Transverse colon (tissue), 4 donors: ENCODE measurements around the gene LAMP5. TPM values are rescaled to one million over a fixed set of nuclear protein-coding genes. Genes with fewer than 3 reads are reported as not detected.

Source experiments
- DNase-seq: peaks from one replicate; pipeline ENCODE4 v3.0.0-alpha.2; 2019
- H3K27ac ChIP-seq, 4 donors: fragments of 200-600 bp; sonication (generic); 2 replicates each; pipeline ENCODE4 v1.5.1; 2016 to 2018; ENCODE audit warnings: inconsistent platforms in 4 of 4
- H3K27me3 ChIP-seq: fragments of 200-600 bp; sonication (generic); 2 replicates; pipeline ENCODE4 v1.5.1; 2017; ENCODE audit warnings: inconsistent platforms
- H3K36me3 ChIP-seq, 4 donors: fragments of 200-600 bp; sonication (generic); 2 replicates each; pipeline ENCODE4 v1.5.1; 2017 to 2019; ENCODE audit warnings: inconsistent platforms in 4 of 4
- H3K4me1 ChIP-seq, 4 donors: fragments of 200-600 bp; sonication (generic); 2 replicates each; pipeline ENCODE4 v1.5.1; 2017 to 2020; ENCODE audit warnings: inconsistent platforms in 4 of 4
- H3K4me3 ChIP-seq, 4 donors: fragments of 200-600 bp; sonication (generic); 1 replicate in 1 of 4; 2 replicates in 3 of 4; pipeline versions ENCODE4 v1.5.1 to v1.6.1; 2017 to 2019; ENCODE audit warnings: inconsistent platforms in 4 of 4
- H3K9me3 ChIP-seq, 2 donors: fragments of 200-600 bp; sonication (generic); 2 replicates each; pipeline ENCODE4 v1.5.1; 2017 to 2019; ENCODE audit warnings: inconsistent platforms in 2 of 2
- EP300 ChIP-seq: sonication (generic); formaldehyde crosslinking; IDR thresholded peaks from one replicate; pipeline ENCODE4 v1.6.1; 2017; ENCODE audit warnings: antibody characterized with exemption, low read depth
- POLR2A ChIP-seq: fragments of 450-650 bp; IDR thresholded peaks from one replicate; pipeline ENCODE4 v1.6.1; 2016; ENCODE audit warnings: antibody characterized with exemption, mild to moderate bottlenecking, moderate library complexity
- POLR2AphosphoS5 ChIP-seq, 3 donors: sonication (generic); formaldehyde crosslinking; IDR thresholded peaks; one replicate each; pipeline ENCODE4 v1.6.1; 2016; ENCODE audit warnings: antibody characterized with exemption in 3 of 3
- WGBS, 2 donors: methylation state at CpG; one replicate each; pipeline ENCODE4 v1.1.5; 2018; ENCODE audit warnings: low coverage in 1 of 2; 5-methylcytosine and 5-hydroxymethylcytosine counted together
- in situ Hi-C, 4 donors: fragments of 200-750 bp; cut with MboI; loops; one replicate each; pipeline versions ENCODE4 v1.15.0 to v1.15.1; 2017; ENCODE audit warnings: low sequenced_read_pairs in 3 of 4, low pct_ligation_motif_present in 1 of 4, low pct_unique_long_range_greater_than_20kb in 1 of 4
- intact Hi-C: fragments of 100-400 bp; cut with DNase I; formaldehyde crosslinking; loops from one replicate; pipeline ENCODE4 v1.15.1; 2023; ENCODE audit warnings: low total_unique reads
- total RNA-seq, 4 donors: library from RNA; depleted of rRNA; stranded (reverse); fragments of >200 nt; gene quantifications; one replicate each; pipeline ENCODE4 v1.1.0, GENCODE V29; 2016
- TF ChIP-seq, protein P1 (sequence below), 5 experiments: fragments of 200-600 bp in 3 of 5; fragments of 450-650 bp in 2 of 5; sonication (generic) in 3 of 5; IDR thresholded peaks; 1 replicate in 2 of 5; 2 replicates in 3 of 5; pipeline ENCODE4 v1.5.1; 2016 to 2017; ENCODE audit warnings: antibody characterized with exemption in 5 of 5, inconsistent platforms in 3 of 5, mild to moderate bottlenecking in 2 of 5, moderate library complexity in 1 of 5

LAMP5 gene
- total RNA-seq, 4 donors from 2014 or later, result 0.32 TPM; not detected in 3

DNA sequence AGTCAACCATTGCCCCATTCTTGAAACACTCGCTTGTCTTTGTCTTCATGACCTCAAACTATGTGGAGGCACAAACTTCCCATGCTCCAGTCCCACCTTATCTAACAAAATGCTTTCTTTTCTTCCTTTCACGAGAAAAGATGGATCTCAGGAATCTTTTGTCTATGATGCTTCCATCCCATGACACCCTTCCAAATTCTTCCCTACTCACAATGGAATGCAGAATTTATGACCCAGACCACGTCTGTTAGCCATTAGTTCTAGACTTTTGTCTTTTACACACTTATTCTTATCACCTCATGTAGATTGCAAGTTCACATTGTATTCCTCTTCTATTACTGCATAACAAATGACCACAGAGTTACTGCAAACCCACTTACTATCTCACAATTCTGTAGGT lies 24.2 kb upstream of the LAMP5 start:
- Histone ChIP-seq H3K27me3 (no peaks in the 10 kb centered on the region), H3K4me3 (no peak overlapping the region), H3K36me3 (no peaks in the 10 kb centered on the region), H3K4me1 (no peaks in the 10 kb centered on the region), H3K27ac (no peak overlapping the region), H3K9me3 (no peaks in the 10 kb centered on the region)
- intact Hi-C loops (no loop called here), in situ Hi-C loops (no loop called here)
- DNase-seq, result no peak
- 63 to 74% methylated on average over 3 of the region's 3 CpGs for WGBS, 2 donors
- TF ChIP-seq POLR2A, result no peak

DNA sequence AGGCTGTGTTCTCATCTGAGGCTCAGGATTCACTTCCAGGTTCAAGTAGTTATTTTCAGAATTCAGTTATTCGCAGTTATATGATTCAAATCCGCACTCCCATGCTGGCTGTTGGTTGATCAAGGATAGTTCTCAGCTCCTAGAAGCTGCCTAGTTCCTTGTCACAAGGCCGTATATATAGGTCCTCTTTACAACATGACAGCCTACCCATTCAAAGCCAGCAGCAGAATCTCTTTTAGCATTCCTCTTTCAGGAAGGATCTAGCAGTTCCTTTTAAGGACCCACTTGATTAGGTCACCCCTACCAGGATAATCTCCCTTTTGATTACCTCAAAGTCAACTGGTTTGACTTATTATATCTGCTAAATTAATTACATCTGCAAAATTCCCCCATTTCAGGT lies 23.8 kb upstream of the LAMP5 start:
- H3K4me1 ChIP-seq, result no peaks in the 10 kb centered on the region
- H3K4me3 ChIP-seq, result no peak overlapping the region
- 87 to 100% methylated on average over 1 to 3 of the region's 3 CpGs for WGBS, 2 donors
- in situ Hi-C loops, result no loop called here
- no peaks in the 10 kb centered on the region for H3K27me3 ChIP-seq
- no peaks in the 10 kb centered on the region for H3K36me3 ChIP-seq
- H3K27ac ChIP-seq, result no peak overlapping the region
- TF ChIP-seq POLR2AphosphoS5 (IDR thresholded peaks at IDR 0.05) (no peak), POLR2A (no peak), EP300 (no peak)
- TF ChIP-seq, protein P1, sequence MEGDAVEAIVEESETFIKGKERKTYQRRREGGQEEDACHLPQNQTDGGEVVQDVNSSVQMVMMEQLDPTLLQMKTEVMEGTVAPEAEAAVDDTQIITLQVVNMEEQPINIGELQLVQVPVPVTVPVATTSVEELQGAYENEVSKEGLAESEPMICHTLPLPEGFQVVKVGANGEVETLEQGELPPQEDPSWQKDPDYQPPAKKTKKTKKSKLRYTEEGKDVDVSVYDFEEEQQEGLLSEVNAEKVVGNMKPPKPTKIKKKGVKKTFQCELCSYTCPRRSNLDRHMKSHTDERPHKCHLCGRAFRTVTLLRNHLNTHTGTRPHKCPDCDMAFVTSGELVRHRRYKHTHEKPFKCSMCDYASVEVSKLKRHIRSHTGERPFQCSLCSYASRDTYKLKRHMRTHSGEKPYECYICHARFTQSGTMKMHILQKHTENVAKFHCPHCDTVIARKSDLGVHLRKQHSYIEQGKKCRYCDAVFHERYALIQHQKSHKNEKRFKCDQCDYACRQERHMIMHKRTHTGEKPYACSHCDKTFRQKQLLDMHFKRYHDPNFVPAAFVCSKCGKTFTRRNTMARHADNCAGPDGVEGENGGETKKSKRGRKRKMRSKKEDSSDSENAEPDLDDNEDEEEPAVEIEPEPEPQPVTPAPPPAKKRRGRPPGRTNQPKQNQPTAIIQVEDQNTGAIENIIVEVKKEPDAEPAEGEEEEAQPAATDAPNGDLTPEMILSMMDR (IDR thresholded peaks at IDR 0.05), result no peak
- no peaks in the 10 kb centered on the region for H3K9me3 ChIP-seq
- no peak for DNase-seq
- intact Hi-C loops, result no loop called here

DNA sequence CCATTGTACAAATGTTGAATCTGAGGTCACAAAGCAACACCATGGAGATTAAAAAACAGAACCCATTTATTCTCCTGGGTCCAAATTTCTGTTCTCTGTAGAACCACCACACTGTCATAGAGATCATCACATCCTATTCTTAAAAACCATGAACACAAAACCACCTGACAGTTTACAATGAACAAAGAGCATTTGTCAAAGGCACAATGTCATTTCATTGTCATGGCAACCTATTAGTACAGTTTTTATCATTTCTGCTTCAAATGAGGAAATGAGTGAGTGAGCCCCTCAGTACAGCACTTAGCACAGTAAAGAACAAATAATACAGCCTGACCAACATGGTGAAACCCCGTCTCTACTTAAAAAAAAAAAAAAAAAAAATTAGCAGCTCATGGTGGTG lies 23.1 kb upstream of the LAMP5 start:
- TF ChIP-seq EP300 (no peak), POLR2A (no peak), POLR2AphosphoS5 (IDR thresholded peaks at IDR 0.05) (no peak)
- TF ChIP-seq, protein P1 (IDR thresholded peaks at IDR 0.05), result no peak
- no peaks in the 10 kb centered on the region for H3K4me1 ChIP-seq
- H3K4me3 ChIP-seq, result no peak overlapping the region
- H3K27me3 ChIP-seq, result no peaks in the 10 kb centered on the region
- H3K36me3 ChIP-seq, result no peaks in the 10 kb centered on the region
- H3K27ac ChIP-seq, result no peak overlapping the region
- in situ Hi-C loops (no loop called here), intact Hi-C loops (no loop called here)
- 88% methylated on average over 1 of the region's 1 CpG; no CpG with 5 or more reads in 1 of the 2 donors for WGBS, 2 donors
- no peak for DNase-seq
- H3K9me3 ChIP-seq, result no peaks in the 10 kb centered on the region

DNA sequence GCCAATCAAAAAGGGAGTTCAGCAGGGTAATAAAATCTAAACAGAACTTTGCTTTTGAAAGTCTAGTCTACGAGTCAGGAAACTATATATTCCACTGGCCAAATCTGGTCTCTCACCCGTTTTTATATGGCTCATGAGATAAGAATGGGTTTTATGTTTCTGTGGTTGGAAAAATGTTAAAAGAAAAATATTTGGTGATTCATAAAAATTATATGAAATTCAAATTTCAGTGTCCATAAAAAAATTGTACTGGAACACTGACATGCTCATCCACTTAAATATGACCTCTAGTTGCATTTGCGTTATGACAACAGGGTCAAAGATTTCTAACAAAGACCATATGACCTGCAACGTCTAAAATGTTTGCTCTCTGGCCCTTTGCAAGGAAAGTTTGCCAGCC lies 22.3 kb upstream of the LAMP5 start:
- Histone ChIP-seq H3K4me1 (no peaks in the 10 kb centered on the region), H3K27ac (no peak overlapping the region), H3K36me3 (no peaks in the 10 kb centered on the region), H3K9me3 (no peaks in the 10 kb centered on the region), H3K4me3 (no peak overlapping the region), H3K27me3 (no peaks in the 10 kb centered on the region)
- no peak for DNase-seq
- no peak for TF ChIP-seq POLR2AphosphoS5 (IDR thresholded peaks at IDR 0.05)
- no peak for TF ChIP-seq POLR2A
- TF ChIP-seq, protein P1 (IDR thresholded peaks at IDR 0.05), result no peak
- TF ChIP-seq EP300, result no peak
- in situ Hi-C loops, result no loop called here
- 41 to 60% methylated on average over 4 of the region's 4 CpGs for WGBS, 2 donors
- intact Hi-C loops, result no loop called here

DNA sequence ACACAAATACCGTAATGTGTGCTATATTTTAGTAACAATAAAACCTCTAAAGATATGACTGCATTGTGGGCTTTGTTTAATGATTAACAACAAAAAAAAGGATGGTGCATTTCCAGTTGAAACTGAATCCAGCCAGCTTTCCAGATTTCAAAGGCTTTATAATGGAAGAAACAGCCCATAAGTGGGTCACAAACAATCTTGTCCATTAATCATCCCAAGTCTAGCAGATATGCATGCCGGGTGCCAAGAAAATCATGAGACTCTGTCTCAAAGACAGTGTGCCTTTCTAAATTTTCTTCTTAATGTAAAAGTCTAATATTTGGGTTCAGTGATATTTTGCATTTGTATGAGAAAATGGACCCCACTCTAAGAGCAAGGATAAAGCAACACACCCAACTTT lies 20.6 kb upstream of the LAMP5 start:
- Histone ChIP-seq H3K27ac (no peak overlapping the region), H3K36me3 (no peaks in the 10 kb centered on the region), H3K4me1 (no peaks in the 10 kb centered on the region), H3K27me3 (no peaks in the 10 kb centered on the region), H3K4me3 (no peak overlapping the region), H3K9me3 (no peaks in the 10 kb centered on the region)
- in situ Hi-C loops, result no loop called here
- 57 to 60% methylated on average over 2 of the region's 2 CpGs for WGBS, 2 donors
- no peak for DNase-seq
- TF ChIP-seq, protein P1 (IDR thresholded peaks at IDR 0.05), result no peak
- TF ChIP-seq POLR2AphosphoS5 (IDR thresholded peaks at IDR 0.05), result no peak
- no peak for TF ChIP-seq EP300
- TF ChIP-seq POLR2A, result no peak
- intact Hi-C loops, result no loop called here
